A549 (cell line): Measurements from ENCODE around the gene ZMYND19.

ENCODE experiments used
- CTCF ChIP-seq: fragments of >200 bp; sonication (Bioruptor Twin); formaldehyde crosslinking; IDR thresholded peaks from 3 replicates; pipeline ENCODE4 v1.5.1; 2016
- EP300 ChIP-seq, 2 experiments: fragments of >200 bp; sonication (Bioruptor Twin); formaldehyde crosslinking; IDR thresholded peaks; 2 replicates in 1 of 2; 3 replicates in 1 of 2; pipeline ENCODE4 v1.6.1; 2016 to 2017
- HOXA7 ChIP-seq: fragments of 250-450 bp; sonication (Bioruptor Pico); IDR thresholded peaks from 2 replicates; pipeline ENCODE4 v1.5.0; 2020; ENCODE audit warnings: mild to moderate bottlenecking, moderate library complexity
- MAFK ChIP-seq: fragments of 450-650 bp; IDR thresholded peaks from 2 replicates; pipeline ENCODE4 v1.6.1; 2014; ENCODE audit not compliant: partially characterized antibody
- NR3C1 ChIP-seq: fragments of >200 bp; sonication (Bioruptor Twin); formaldehyde crosslinking; IDR thresholded peaks from 3 replicates; pipeline ENCODE4 v1.6.1; 2017
- PBX3 ChIP-seq: IDR thresholded peaks from 2 replicates; pipeline ENCODE4 v1.6.1; 2012
- PHF8 ChIP-seq: fragments of 200-600 bp; sonication (generic); IDR thresholded peaks from 2 replicates; pipeline ENCODE4 v1.6.1; 2016; ENCODE audit warnings: low read depth, mild to moderate bottlenecking, antibody characterized with exemption, moderate library complexity, borderline replicate concordance
- POLR2A ChIP-seq: IDR thresholded peaks from 2 replicates; pipeline ENCODE4 v1.6.1; 2012; ENCODE audit warnings: mild to moderate bottlenecking, low read length
- RAD21 ChIP-seq, 2 experiments: fragments of >200 bp in 1 of 2; sonication (Bioruptor Twin) in 1 of 2; formaldehyde crosslinking in 1 of 2; IDR thresholded peaks in 1 of 2; conservative IDR thresholded peaks in 1 of 2; 2 replicates in 1 of 2; 3 replicates in 1 of 2; pipeline ENCODE4 v1.6.1; 2012 to 2018; ENCODE audit warnings: inconsistent platforms in 1 of 2
- REST ChIP-seq: fragments of 200-600 bp; sonication (generic); IDR thresholded peaks from 2 replicates; pipeline ENCODE4 v1.6.1; 2016; ENCODE audit warnings: antibody characterized with exemption, mild to moderate bottlenecking, moderate library complexity
- RFX5 ChIP-seq: fragments of 450-650 bp; IDR thresholded peaks from 2 replicates; pipeline ENCODE4 v1.7.1; 2014; ENCODE audit warnings: antibody characterized with exemption, mild to moderate bottlenecking, moderate library complexity
- SMC3 ChIP-seq: fragments of >200 bp; sonication (Bioruptor Twin); formaldehyde crosslinking; IDR thresholded peaks from 3 replicates; pipeline ENCODE4 v1.6.1; 2018; ENCODE audit warnings: inconsistent platforms

GRCh38 chr9:137574192-137574591, 16.1 kb downstream of the ZMYND19 start:
- TF ChIP-seq NR3C1 (no peak), PHF8 (no peak), CTCF (no peak), RAD21 (conservative IDR thresholded peaks at IDR 0.05 in 1 of 2, IDR thresholded peaks at IDR 0.05 in 1 of 2) (no peak), REST (no peak), POLR2A (no peak), EP300 (IDR thresholded peaks at IDR 0.05) (no peak), MAFK (no peak), HOXA7 (CRISPR knock-in tag) (no peak), PBX3 (no peak), SMC3 (no peak), RFX5 (no peak)
